Measurements from ENCODE around the gene CDKAL1. TPM values are rescaled to one million over a fixed set of nuclear protein-coding genes. Genes with fewer than 3 reads are reported as not detected.

CDKAL1 gene
- total RNA-seq, 1 experiment from 2014 or later, result 13.8 TPM

GRCh38 chr6:21271428-21272155 is 737.3 kb downstream of the CDKAL1 start:
- no peak overlapping the region for H3K4me2 ChIP-seq (ENCODE audit: low read length)
- H3K9ac ChIP-seq (ENCODE audit: low read length), result no peak overlapping the region
- H2AFZ ChIP-seq (ENCODE audit: low read length), result no peak overlapping the region
- H3K9me3 ChIP-seq (ENCODE audit: low read length), result no peaks in the 10 kb centered on the region
- intact Hi-C loops (cut with micrococcal nuclease), result no loop called here
- DNase-seq (no peak), ATAC-seq (no peak)
- H3F3A ChIP-seq (ENCODE audit: low read length, unreplicated experiment), result no peaks in the 10 kb centered on the region
- H4K20me1 ChIP-seq (ENCODE audit: low read length), result no peaks in the 10 kb centered on the region
- no peaks in the 10 kb centered on the region for H3K9me2 ChIP-seq (replicated peaks; ENCODE audit: low read length)
- no TSS peak for BruUV-seq (replicated peaks)
- H3K36me3 ChIP-seq (ENCODE audit: low read depth, low read length), result no peaks in the 10 kb centered on the region
- CTCF ChIA-PET, result no interaction called here
- H3K4me1 ChIP-seq (ENCODE audit: insufficient read depth, low read length), result no peaks in the 10 kb centered on the region
- H3K27me3 ChIP-seq (ENCODE audit: low read length), result no peaks in the 10 kb centered on the region
- H3K79me2 ChIP-seq (ENCODE audit: low read length), result no peaks in the 10 kb centered on the region
- no peak overlapping the region for H3K4me3 ChIP-seq (ENCODE audit: low read length)
- H3K27ac ChIP-seq (ENCODE audit: low read length), result no peak overlapping the region
- POLR2A ChIA-PET (ENCODE audit: unreplicated experiment), result no interaction called here
- TF ChIP-seq, protein P1, sequence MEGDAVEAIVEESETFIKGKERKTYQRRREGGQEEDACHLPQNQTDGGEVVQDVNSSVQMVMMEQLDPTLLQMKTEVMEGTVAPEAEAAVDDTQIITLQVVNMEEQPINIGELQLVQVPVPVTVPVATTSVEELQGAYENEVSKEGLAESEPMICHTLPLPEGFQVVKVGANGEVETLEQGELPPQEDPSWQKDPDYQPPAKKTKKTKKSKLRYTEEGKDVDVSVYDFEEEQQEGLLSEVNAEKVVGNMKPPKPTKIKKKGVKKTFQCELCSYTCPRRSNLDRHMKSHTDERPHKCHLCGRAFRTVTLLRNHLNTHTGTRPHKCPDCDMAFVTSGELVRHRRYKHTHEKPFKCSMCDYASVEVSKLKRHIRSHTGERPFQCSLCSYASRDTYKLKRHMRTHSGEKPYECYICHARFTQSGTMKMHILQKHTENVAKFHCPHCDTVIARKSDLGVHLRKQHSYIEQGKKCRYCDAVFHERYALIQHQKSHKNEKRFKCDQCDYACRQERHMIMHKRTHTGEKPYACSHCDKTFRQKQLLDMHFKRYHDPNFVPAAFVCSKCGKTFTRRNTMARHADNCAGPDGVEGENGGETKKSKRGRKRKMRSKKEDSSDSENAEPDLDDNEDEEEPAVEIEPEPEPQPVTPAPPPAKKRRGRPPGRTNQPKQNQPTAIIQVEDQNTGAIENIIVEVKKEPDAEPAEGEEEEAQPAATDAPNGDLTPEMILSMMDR (conservative IDR thresholded peaks at IDR 0.05; ENCODE audit: low read depth, low read length), result no peak
- no peak for TF ChIP-seq EZH2phosphoT487 (IDR thresholded peaks at IDR 0.05; ENCODE audit: borderline replicate concordance, low read length)
- no peak for TF ChIP-seq EZH2 (IDR thresholded peaks at IDR 0.05; ENCODE audit: low read length, unreplicated experiment)

DNA sequence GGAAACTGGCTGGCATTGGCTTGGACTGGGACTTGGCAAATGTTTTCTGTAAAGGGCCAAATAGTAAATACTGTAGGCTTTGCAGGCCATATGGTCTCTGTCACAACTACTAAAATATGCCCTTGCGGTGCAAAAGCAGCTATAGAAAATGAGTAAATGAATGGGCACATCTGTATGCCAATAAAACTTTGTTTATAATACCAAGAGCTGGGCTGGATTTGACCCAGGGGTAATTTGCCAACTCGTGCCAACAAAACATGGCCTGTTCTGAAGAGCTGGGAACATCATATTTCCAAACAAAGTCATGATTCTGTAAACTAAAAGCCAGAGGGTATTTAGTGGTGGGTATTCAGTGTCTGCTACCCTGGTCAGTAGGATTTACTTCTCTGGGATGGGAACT is 739.2 kb downstream of the CDKAL1 start:
- Histone ChIP-seq H3F3A (ENCODE audit: low read length, unreplicated experiment) (no peaks in the 10 kb centered on the region), H3K4me1 (ENCODE audit: insufficient read depth, low read length) (peaks cover 14% of the 10 kb centered on the region), H3K4me2 (ENCODE audit: low read length) (no peak overlapping the region), H2AFZ (ENCODE audit: low read length) (no peak overlapping the region), H3K4me3 (ENCODE audit: low read length) (no peak overlapping the region), H3K36me3 (ENCODE audit: low read depth, low read length) (no peaks in the 10 kb centered on the region), H3K27ac (ENCODE audit: low read length) (no peak overlapping the region), H3K9ac (ENCODE audit: low read length) (no peak overlapping the region), H4K20me1 (ENCODE audit: low read length) (no peaks in the 10 kb centered on the region), H3K9me2 (replicated peaks; ENCODE audit: low read length) (no peaks in the 10 kb centered on the region), H3K9me3 (ENCODE audit: low read length) (no peaks in the 10 kb centered on the region), H3K79me2 (ENCODE audit: low read length) (no peaks in the 10 kb centered on the region), H3K27me3 (ENCODE audit: low read length) (no peaks in the 10 kb centered on the region)
- POLR2A ChIA-PET (ENCODE audit: unreplicated experiment), result no interaction called here
- no TSS peak for BruUV-seq (replicated peaks)
- TF ChIP-seq EZH2phosphoT487 (IDR thresholded peaks at IDR 0.05; ENCODE audit: borderline replicate concordance, low read length) (no peak), EZH2 (IDR thresholded peaks at IDR 0.05; ENCODE audit: low read length, unreplicated experiment) (no peak)
- TF ChIP-seq, protein P1 (conservative IDR thresholded peaks at IDR 0.05; ENCODE audit: low read depth, low read length), result no peak
- intact Hi-C loops (cut with micrococcal nuclease), result no loop called here
- no peak for DNase-seq
- CTCF ChIA-PET, result no interaction called here
- ATAC-seq, result no peak

DNA sequence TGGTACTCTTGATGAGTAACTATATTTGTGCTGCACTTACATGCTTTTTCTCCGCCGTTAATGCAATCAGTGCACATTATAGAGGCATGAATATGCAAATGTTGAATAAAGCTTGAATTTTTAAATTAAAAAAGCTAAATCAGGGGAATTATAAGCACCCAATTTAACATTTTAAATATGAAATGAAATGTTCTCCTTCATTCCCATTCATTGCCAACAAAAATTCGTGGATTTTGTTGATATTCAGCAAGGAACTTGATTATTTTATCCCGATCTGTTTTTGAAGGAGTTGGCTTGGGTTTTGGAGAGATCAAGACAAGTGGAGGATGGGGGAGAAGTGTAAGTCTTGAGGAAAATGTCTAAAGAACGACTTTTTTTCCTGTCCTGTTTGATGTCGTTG is 740.6 kb downstream of the CDKAL1 start:
- POLR2A ChIA-PET (ENCODE audit: unreplicated experiment), result no interaction called here

More for the DNA sequence above, 740.6 kb downstream of the CDKAL1 start:
- TF ChIP-seq EZH2 (IDR thresholded peaks at IDR 0.05; ENCODE audit: low read length, unreplicated experiment) (no peak), EZH2phosphoT487 (IDR thresholded peaks at IDR 0.05; ENCODE audit: borderline replicate concordance, low read length) (no peak)
- Histone ChIP-seq H3K9ac (ENCODE audit: low read length) (no peak overlapping the region), H3K4me2 (ENCODE audit: low read length) (no peak overlapping the region), H3K79me2 (ENCODE audit: low read length) (no peaks in the 10 kb centered on the region), H3K27ac (ENCODE audit: low read length) (no peak overlapping the region), H3F3A (ENCODE audit: low read length, unreplicated experiment) (no peaks in the 10 kb centered on the region), H3K36me3 (ENCODE audit: low read depth, low read length) (no peaks in the 10 kb centered on the region), H3K4me3 (ENCODE audit: low read length) (no peak overlapping the region), H3K9me2 (replicated peaks; ENCODE audit: low read length) (no peaks in the 10 kb centered on the region), H2AFZ (ENCODE audit: low read length) (no peak overlapping the region), H3K27me3 (ENCODE audit: low read length) (no peaks in the 10 kb centered on the region), H4K20me1 (ENCODE audit: low read length) (no peaks in the 10 kb centered on the region), H3K4me1 (ENCODE audit: insufficient read depth, low read length) (peaks cover 14% of the 10 kb centered on the region), H3K9me3 (ENCODE audit: low read length) (no peaks in the 10 kb centered on the region)
- no TSS peak for BruUV-seq (replicated peaks)
- intact Hi-C loops (cut with micrococcal nuclease), result no loop called here
- no peak for DNase-seq
- no peak for ATAC-seq
- CTCF ChIA-PET, result no interaction called here
